Astrocyte (in vitro differentiated cells and primary cell): Measurements from ENCODE around the gene ZNF862. TPM values are rescaled to one million over a fixed set of nuclear protein-coding genes. Genes with fewer than 3 reads are reported as not detected.
A peak's percentile ranks its signal among the peaks of the same experiment; 100 is the strongest.

Source experiments
- DNase-seq: peaks from one replicate; pipeline ENCODE4 v3.0.0-alpha.2; 2010; ENCODE audit warnings: low read depth
- FAIRE-seq: peaks from 2 replicates; lab custom pipeline; 2011; peaks lifted over from hg19 to GRCh38; lab: Jason Lieb, UNC
- H2AFZ ChIP-seq: 2 replicates; pipeline ENCODE4 v1.6.0; 2012; ENCODE audit warnings: low read depth, low read length, inconsistent platforms
- H3K27ac ChIP-seq: 2 replicates; pipeline ENCODE4 v1.5.1; 2011; ENCODE audit warnings: low read depth, low read length, inconsistent platforms
- H3K27me3 ChIP-seq: 2 replicates; pipeline ENCODE4 v1.6.0; 2011; ENCODE audit warnings: low read length, inconsistent platforms; ENCODE audit not compliant: insufficient read depth
- H3K36me3 ChIP-seq: 2 replicates; pipeline ENCODE4 v1.5.1; 2011; ENCODE audit warnings: low read length, inconsistent platforms; ENCODE audit not compliant: insufficient read depth
- H3K4me1 ChIP-seq: 2 replicates; pipeline ENCODE4 v1.5.1; 2011; ENCODE audit warnings: low read length, inconsistent platforms; ENCODE audit not compliant: insufficient read depth
- H3K4me2 ChIP-seq: 2 replicates; pipeline ENCODE4 v1.6.0; 2012; ENCODE audit warnings: low read length, inconsistent platforms
- H3K4me3 ChIP-seq: 2 replicates; pipeline ENCODE4 v1.5.1; 2011; ENCODE audit warnings: low read depth, mild to moderate bottlenecking, low read length, inconsistent platforms; ENCODE audit not compliant: insufficient read depth
- H3K79me2 ChIP-seq: 2 replicates; pipeline ENCODE4 v1.6.0; 2012; ENCODE audit warnings: mild to moderate bottlenecking, low read length, inconsistent platforms; ENCODE audit not compliant: insufficient read depth
- H3K9ac ChIP-seq: 2 replicates; pipeline ENCODE4 v1.6.0; 2012; ENCODE audit warnings: mild to moderate bottlenecking, low read length, inconsistent platforms
- H3K9me3 ChIP-seq: 2 replicates; pipeline ENCODE4 v1.5.1; 2012; ENCODE audit warnings: low read depth, mild to moderate bottlenecking, low read length, inconsistent platforms; ENCODE audit not compliant: insufficient read depth
- H4K20me1 ChIP-seq: 2 replicates; pipeline ENCODE4 v1.6.0; 2012; ENCODE audit warnings: low read length, inconsistent platforms; ENCODE audit not compliant: insufficient read depth
- H3K27ac Mint-ChIP-seq: one replicate; pipeline ENCODE4 v1.8.0; 2021; ENCODE audit warnings: mild to moderate bottlenecking, mixed read lengths; ENCODE audit not compliant: unreplicated experiment
- H3K27me3 Mint-ChIP-seq: one replicate; pipeline ENCODE4 v1.8.0; 2021; ENCODE audit warnings: low read depth, mixed read lengths; ENCODE audit not compliant: unreplicated experiment
- H3K36me3 Mint-ChIP-seq: one replicate; pipeline ENCODE4 v1.8.0; 2021; ENCODE audit warnings: low read depth, mixed read lengths; ENCODE audit not compliant: unreplicated experiment
- H3K4me1 Mint-ChIP-seq: one replicate; pipeline ENCODE4 v1.8.0; 2021; ENCODE audit warnings: low read depth, mixed read lengths; ENCODE audit not compliant: unreplicated experiment
- H3K4me3 Mint-ChIP-seq: one replicate; pipeline ENCODE4 v1.8.0; 2021; ENCODE audit warnings: mild to moderate bottlenecking, moderate library complexity, mixed read lengths; ENCODE audit not compliant: unreplicated experiment
- H3K9me3 Mint-ChIP-seq: one replicate; pipeline ENCODE4 v1.8.0; 2021; ENCODE audit warnings: mild to moderate bottlenecking, mixed read lengths; ENCODE audit not compliant: unreplicated experiment
- CTCF ChIP-seq: IDR thresholded peaks from 2 replicates; pipeline ENCODE4 v1.5.1; 2011; ENCODE audit warnings: low read depth, mild to moderate bottlenecking, inconsistent platforms, low read length, moderate library complexity; ENCODE audit not compliant: insufficient read depth
- EZH2 ChIP-seq: IDR thresholded peaks from 2 replicates; pipeline ENCODE4 v1.6.1; 2012; ENCODE audit warnings: mild to moderate bottlenecking, low read length, inconsistent platforms; ENCODE audit not compliant: insufficient read depth
- total RNA-seq: library from RNA; stranded (reverse); gene quantifications from 2 replicates; pipeline ENCODE4 v1.2.1, GENCODE V29; 2021

ZNF862 gene
- total RNA-seq, 1 donor from 2014 or later, result 13.2 TPM

GRCh38 chr7:149851449-149851848 is 13.3 kb downstream of the ZNF862 start:
- Histone ChIP-seq H3K27me3 (no peaks in the 10 kb centered on the region), H3K4me1 (peaks cover 26% of the 10 kb centered on the region), H3K79me2 (no peaks in the 10 kb centered on the region), H4K20me1 (no peaks in the 10 kb centered on the region), H2AFZ (no peak overlapping the region), H3K9me3 (no peaks in the 10 kb centered on the region), H3K36me3 (no peaks in the 10 kb centered on the region), H3K27ac (no peak overlapping the region), H3K4me2 (no peak overlapping the region), H3K4me3 (no peak overlapping the region), H3K9ac (no peak overlapping the region)
- TF ChIP-seq EZH2 (no peak), CTCF (no peak)
- DNase-seq (no peak), FAIRE-seq (no peak)
- no peak overlapping the region for H3K4me3 Mint-ChIP-seq
- peaks cover 9% of the 10 kb centered on the region for H3K36me3 Mint-ChIP-seq
- no peaks in the 10 kb centered on the region for H3K9me3 Mint-ChIP-seq
- peaks cover 8% of the 10 kb centered on the region for H3K27me3 Mint-ChIP-seq
- H3K27ac Mint-ChIP-seq, result no peak overlapping the region
- H3K4me1 Mint-ChIP-seq, result peaks cover 31% of the 10 kb centered on the region

- no peaks in the 10 kb centered on the region for H3K79me2 ChIP-seq
- no peak overlapping the region for H3K27ac Mint-ChIP-seq
- no peaks in the 10 kb centered on the region for H3K9me3 ChIP-seq
- H3K36me3 ChIP-seq, result no peaks in the 10 kb centered on the region
- H3K27me3 Mint-ChIP-seq, result peaks cover 5% of the 10 kb centered on the region
- H2AFZ ChIP-seq, result peak overlapping the region; percentile 16
- H3K4me2 ChIP-seq, result peak overlapping the region; percentile 18
- H3K27me3 ChIP-seq, result no peaks in the 10 kb centered on the region
- FAIRE-seq (no peak), DNase-seq (peak; percentile 82)
- H3K9ac ChIP-seq, result no peak overlapping the region
- H3K4me1 ChIP-seq, result peaks cover 26% of the 10 kb centered on the region
- H3K4me3 ChIP-seq, result no peak overlapping the region
- no peak overlapping the region for H3K4me3 Mint-ChIP-seq
- peaks cover 35% of the 10 kb centered on the region for H3K4me1 Mint-ChIP-seq
- H3K9me3 Mint-ChIP-seq, result no peaks in the 10 kb centered on the region
- H3K27ac ChIP-seq, result peak overlapping the region; percentile 57
- TF ChIP-seq CTCF (no peak), EZH2 (no peak)
- H3K36me3 Mint-ChIP-seq, result peaks cover 2% of the 10 kb centered on the region
- no peaks in the 10 kb centered on the region for H4K20me1 ChIP-seq
Measured at GRCh38 chr7:149853157-149853556, 15.0 kb downstream of the ZNF862 start.

- Histone ChIP-seq H3K4me2 (peak overlapping the region; percentile 66), H3K9ac (peak overlapping the region; percentile 20), H4K20me1 (no peaks in the 10 kb centered on the region), H3K9me3 (no peaks in the 10 kb centered on the region), H2AFZ (peak overlapping the region; percentile 7), H3K27ac (peak overlapping the region; percentile 52), H3K4me1 (peaks cover 26% of the 10 kb centered on the region), H3K27me3 (no peaks in the 10 kb centered on the region), H3K4me3 (no peak overlapping the region), H3K79me2 (no peaks in the 10 kb centered on the region), H3K36me3 (no peaks in the 10 kb centered on the region)
- TF ChIP-seq CTCF, result no peak
- Mint-ChIP-seq H3K4me1 (peaks cover 35% of the 10 kb centered on the region), H3K36me3 (peaks cover 4% of the 10 kb centered on the region), H3K27me3 (peaks cover 4% of the 10 kb centered on the region), H3K4me3 (peak overlapping the region; percentile 64), H3K27ac (peak overlapping the region; percentile 48), H3K9me3 (no peaks in the 10 kb centered on the region)
- no peak for FAIRE-seq
- DNase-seq, result peak; percentile 48
Measured at GRCh38 chr7:149854611-149855360, 16.6 kb downstream of the ZNF862 start.
